Caco-2 (cell line): ENCODE results near the gene PIP4K2C. TPM values are rescaled to one million over a fixed set of nuclear protein-coding genes. Genes with fewer than 3 reads are reported as not detected.
"Not testable (repeated sequence)": the region's sequence is repeated elsewhere in the genome, so short reads cannot be mapped to it uniquely, and the experiment has no call there.

Source experiments
- BruUV-seq: library from RNA; stranded (reverse); fragments of 400-500 nt; replicated peaks from 2 replicates; lab custom pipeline; 2021; lab: Mats Ljungman, UMichigan
- CTCF ChIA-PET: fragments of 300-600 bp; sonication (Branson Sonifier 250); formaldehyde crosslinking; loops from one replicate; lab custom pipeline; 2022; ENCODE audit warnings: antibody characterized with exemption; lab: Charles Lee
- POLR2A ChIA-PET: fragments of 300-600 bp; sonication (Branson Sonifier 250); formaldehyde crosslinking; loops from one replicate; lab custom pipeline; 2022; ENCODE audit warnings: antibody characterized with exemption; lab: Charles Lee
- DNase-seq, 2 experiments: peaks; one replicate each; pipeline versions ENCODE4 v3.0.0 to v3.0.0-alpha.2; 2020 to 2022
- H3K27me3 ChIP-seq: replicated peaks from 2 replicates; pipeline ENCODE4 v1.6.0; 2011; ENCODE audit warnings: low read length; ENCODE audit not compliant: control insufficient read depth, insufficient read depth
- H3K36me3 ChIP-seq: 2 replicates; pipeline ENCODE4 v1.5.1; 2011; ENCODE audit warnings: low read length; ENCODE audit not compliant: control insufficient read depth, insufficient read depth
- H3K4me1 ChIP-seq: fragments of 250-450 bp; sonication (Bioruptor Pico); 2 replicates; pipeline ENCODE4 v1.5.1; 2020; ENCODE audit warnings: mild to moderate bottlenecking
- H3K4me3 ChIP-seq: 2 replicates; pipeline ENCODE4 v1.5.1; 2011; ENCODE audit warnings: low read depth, mild to moderate bottlenecking, control low read depth, low read length
- H3K9me3 ChIP-seq: fragments of 250-450 bp; sonication (Bioruptor Pico); 2 replicates; pipeline ENCODE4 v1.5.1; 2020; ENCODE audit warnings: mild to moderate bottlenecking, moderate library complexity
- H3K27ac Mint-ChIP-seq: one replicate; pipeline ENCODE4 v1.8.0; 2022; ENCODE audit warnings: mixed read lengths; ENCODE audit not compliant: unreplicated experiment
- H3K27me3 Mint-ChIP-seq: one replicate; pipeline ENCODE4 v1.8.0; 2022; ENCODE audit warnings: mixed read lengths; ENCODE audit not compliant: insufficient read depth, unreplicated experiment
- H3K36me3 Mint-ChIP-seq: one replicate; pipeline ENCODE4 v1.8.0; 2022; ENCODE audit warnings: mild to moderate bottlenecking, mixed read lengths; ENCODE audit not compliant: insufficient read depth, unreplicated experiment
- H3K4me1 Mint-ChIP-seq: one replicate; pipeline ENCODE4 v1.8.0; 2022; ENCODE audit warnings: low read depth, mixed read lengths; ENCODE audit not compliant: unreplicated experiment
- H3K4me3 Mint-ChIP-seq: one replicate; pipeline ENCODE4 v1.8.0; 2022; ENCODE audit warnings: mild to moderate bottlenecking, moderate library complexity, mixed read lengths; ENCODE audit not compliant: unreplicated experiment
- H3K9me3 Mint-ChIP-seq: one replicate; pipeline ENCODE4 v1.8.0; 2022; ENCODE audit warnings: mixed read lengths; ENCODE audit not compliant: unreplicated experiment
- CTCF ChIP-seq, 2 experiments: fragments of 200-600 bp in 1 of 2; IDR thresholded peaks; 1 replicate in 1 of 2; 2 replicates in 1 of 2; pipeline versions ENCODE4 v1.5.1 to v1.8.0; 2011 to 2022; ENCODE audit warnings: antibody characterized with exemption in 1 of 2, control low read depth in 1 of 2, inconsistent platforms in 1 of 2, low read depth in 1 of 2, low read length in 1 of 2, mild to moderate bottlenecking in 1 of 2, moderate library complexity in 1 of 2; ENCODE audit not compliant: insufficient read depth in 1 of 2, severe bottlenecking in 1 of 2, unreplicated experiment in 1 of 2
- intact Hi-C: fragments of 100-400 bp; cut with micrococcal nuclease; formaldehyde crosslinking; loops from one replicate; pipeline ENCODE4 v1.10.0; 2022; ENCODE audit not compliant: unreplicated experiment
- total RNA-seq: library from RNA; stranded (reverse); gene quantifications from 2 replicates; pipeline ENCODE4 v1.2.3, GENCODE V29; 2022

PIP4K2C gene
- total RNA-seq, 1 experiment from 2014 or later, result 48.0 TPM

DNA sequence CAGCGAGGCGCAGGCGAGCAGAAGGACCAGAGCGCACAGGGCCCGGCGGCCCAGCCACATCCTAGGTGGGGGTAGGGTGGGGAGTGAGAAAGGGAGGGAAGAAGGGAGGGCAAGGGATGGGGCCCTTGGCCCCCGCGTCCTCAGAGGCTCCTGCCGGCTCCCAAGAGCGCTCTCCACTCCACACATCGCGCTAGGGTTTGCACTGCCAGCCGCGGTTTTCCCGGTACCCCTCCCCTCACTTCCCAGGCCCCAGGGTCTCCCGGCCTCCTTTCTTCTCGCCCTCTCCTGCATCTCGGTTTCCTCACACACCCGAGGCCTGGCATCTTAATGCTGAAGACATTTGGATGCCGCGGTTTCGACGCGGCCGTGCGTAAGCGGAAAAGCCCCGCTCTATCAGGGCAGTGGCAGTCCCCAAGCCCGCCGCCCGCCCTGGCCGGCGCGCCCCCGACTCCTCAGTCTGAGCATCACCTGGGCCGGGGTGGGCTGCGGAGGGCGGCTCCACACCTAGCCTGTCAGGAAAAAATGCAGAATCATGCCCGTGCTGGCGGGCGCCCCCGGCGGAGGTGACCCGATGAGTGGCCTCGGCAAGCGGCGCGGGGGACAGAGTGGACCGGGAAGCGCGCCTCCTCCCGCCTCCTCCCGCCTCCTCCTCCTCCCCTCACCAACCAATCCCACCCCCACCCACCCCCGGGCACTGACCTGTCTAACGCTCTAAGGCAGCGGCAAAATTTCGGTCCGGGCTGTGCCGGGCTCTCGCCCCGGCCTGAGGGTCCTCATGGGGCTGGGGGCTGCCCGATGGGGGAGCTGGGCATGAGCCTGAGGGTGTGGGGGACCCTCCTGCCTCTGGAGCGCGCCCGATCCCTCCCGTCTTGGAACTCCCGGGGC is 41.3 kb downstream of the PIP4K2C start:
- ChIA-PET POLR2A (no interaction called here), CTCF (interaction anchor here (0.6 to 2.8 kb wide), 11 partner anchors 10 to 419 kb away, joined by 3 to 17 read pairs (median 4); partner anchors contain the start of gene ARHGEF25)
- peaks cover 5% of the 10 kb centered on the region for H3K4me1 Mint-ChIP-seq
- H3K36me3 Mint-ChIP-seq, result no peaks in the 10 kb centered on the region
- BruUV-seq, result no TSS peak
- Histone ChIP-seq H3K36me3 (no peaks in the 10 kb centered on the region), H3K9me3 (no peaks in the 10 kb centered on the region), H3K4me3 (peak overlapping the region; percentile 49), H3K27me3 (no peaks in the 10 kb centered on the region), H3K4me1 (no peaks in the 10 kb centered on the region)
- no peaks in the 10 kb centered on the region for H3K9me3 Mint-ChIP-seq
- intact Hi-C loops, result loop anchor here (2.0 kb wide), 1 partner anchor 60 kb away; no protein-coding TSS in a partner anchor
- no peaks in the 10 kb centered on the region for H3K27me3 Mint-ChIP-seq
- peak overlapping the region; percentile 49 for H3K4me3 Mint-ChIP-seq
- DNase-seq, result peak in 1 of 2 experiments; percentile 42
- TF ChIP-seq CTCF (IDR thresholded peaks at IDR 0.05; ENCODE audit: insufficient read depth in 1 of 2, low read depth in 1 of 2, low read length in 1 of 2, severe bottlenecking in 1 of 2, unreplicated experiment in 1 of 2), result no peak
- H3K27ac Mint-ChIP-seq, result no peak overlapping the region

- no peaks in the 10 kb centered on the region for H3K27me3 Mint-ChIP-seq
- peaks cover 5% of the 10 kb centered on the region for H3K4me1 Mint-ChIP-seq
- BruUV-seq, result no TSS peak
- intact Hi-C loops, result loop anchor here (2.0 kb wide), 1 partner anchor 60 kb away; no protein-coding TSS in a partner anchor
- Histone ChIP-seq H3K4me1 (no peaks in the 10 kb centered on the region), H3K27me3 (no peaks in the 10 kb centered on the region), H3K36me3 (no peaks in the 10 kb centered on the region), H3K4me3 (peak within 1 kb of the TSS; percentile 49), H3K9me3 (no peaks in the 10 kb centered on the region)
- ChIA-PET POLR2A (no interaction called here), CTCF (interaction anchor here (0.6 to 2.8 kb wide), 11 partner anchors 11 to 420 kb away, joined by 3 to 17 read pairs (median 4); partner anchors contain the start of gene ARHGEF25)
- H3K27ac Mint-ChIP-seq, result no peak within 1 kb of the TSS
- peak in 1 of 2 experiments; percentile 82 for DNase-seq
- TF ChIP-seq CTCF (IDR thresholded peaks at IDR 0.05; ENCODE audit: insufficient read depth in 1 of 2, low read depth in 1 of 2, low read length in 1 of 2, severe bottlenecking in 1 of 2, unreplicated experiment in 1 of 2), result peak; percentile 85 to 90
- H3K9me3 Mint-ChIP-seq, result no peaks in the 10 kb centered on the region
- peak within 1 kb of the TSS; percentile 49 for H3K4me3 Mint-ChIP-seq
- H3K36me3 Mint-ChIP-seq, result no peaks in the 10 kb centered on the region
Measured at GRCh38 chr12:57632958-57633840, 42.2 kb downstream of the PIP4K2C start, which contains the start of gene B4GALNT1. Gene B4GALNT1, minus strand, starts transcription at chr12:57633201. Its CDS starts 1,069 bp downstream, at chr12:57632132.

GRCh38 chr12:57636731-57637130 is 45.7 kb downstream of the PIP4K2C start:
- H3K27me3 ChIP-seq, H3K4me3 Mint-ChIP-seq, H3K4me1 Mint-ChIP-seq, H3K4me3 ChIP-seq, H3K27me3 Mint-ChIP-seq, intact Hi-C loops, DNase-seq, H3K9me3 Mint-ChIP-seq, BruUV-seq, H3K36me3 Mint-ChIP-seq, H3K9me3 ChIP-seq, H3K4me1 ChIP-seq, H3K27ac Mint-ChIP-seq, POLR2A ChIA-PET, H3K36me3 ChIP-seq: not testable (repeated sequence)
- CTCF ChIA-PET, result interaction anchor here (0.9 kb wide), 1 partner anchor 57 kb away, joined by 3 read pairs; no protein-coding TSS in a partner anchor
